ENCODE measurements around the gene MLLT10.
A peak's percentile ranks its signal among the peaks of the same experiment; 100 is the strongest.
"Not testable (repeated sequence)": the region's sequence is repeated elsewhere in the genome, so short reads cannot be mapped to it uniquely, and the experiment has no call there.

MLLT10 gene

GRCh38 chr10:21529032-21529910, 4.8 kb upstream of the MLLT10 start:
- DNase-seq: no peak

- no peak for DNase-seq
Measured at GRCh38 chr10:21530168-21530567, 3.9 kb upstream of the MLLT10 start.

GRCh38 chr10:21530641-21531040, 3.4 kb upstream of the MLLT10 start:
- no peak for DNase-seq

- peak; percentile 76 for DNase-seq
Measured at GRCh38 chr10:21531164-21531563, 2.9 kb upstream of the MLLT10 start.

- peak; percentile 49 for DNase-seq
Measured at GRCh38 chr10:21532694-21533466, 1.2 kb upstream of the MLLT10 start.

- DNase-seq: no peak
Measured at GRCh38 chr10:21534280-21534586, 201 bp downstream of the MLLT10 start.

- DNase-seq: peak; percentile 86
Measured at GRCh38 chr10:21534604-21535493, 817 bp downstream of the MLLT10 start.

GRCh38 chr10:21535494-21535965, 1.5 kb downstream of the MLLT10 start:
- DNase-seq: no peak

GRCh38 chr10:21535976-21536375, 1.9 kb downstream of the MLLT10 start:
- DNase-seq: not testable (repeated sequence)

GRCh38 chr10:21536874-21537273, 2.8 kb downstream of the MLLT10 start:
- DNase-seq: no peak

- DNase-seq: not testable (repeated sequence)
Measured at GRCh38 chr10:21540701-21541100, 6.7 kb downstream of the MLLT10 start.

GRCh38 chr10:21547246-21547645, 13.2 kb downstream of the MLLT10 start:
- DNase-seq: no peak

GRCh38 chr10:21552638-21553037, 18.6 kb downstream of the MLLT10 start:
- no peak for DNase-seq

GRCh38 chr10:21556527-21556926, 22.5 kb downstream of the MLLT10 start:
- no peak for DNase-seq

- not testable (repeated sequence) for DNase-seq
Measured at GRCh38 chr10:21558984-21559383, 25.0 kb downstream of the MLLT10 start.

- no peak for DNase-seq
Measured at GRCh38 chr10:21570761-21571521, 36.9 kb downstream of the MLLT10 start.

GRCh38 chr10:21572578-21572977, 38.5 kb downstream of the MLLT10 start:
- no peak for DNase-seq

- not testable (repeated sequence) for DNase-seq
Measured at GRCh38 chr10:21574514-21574913, 40.5 kb downstream of the MLLT10 start.

GRCh38 chr10:21579291-21579690, 45.3 kb downstream of the MLLT10 start:
- no peak for DNase-seq

GRCh38 chr10:21581421-21581834, 47.4 kb downstream of the MLLT10 start:
- peak; percentile 62 for DNase-seq

GRCh38 chr10:21584834-21585530, 51.0 kb downstream of the MLLT10 start:
- DNase-seq: no peak
